Measurements from ENCODE around the gene PKM.

DNA sequence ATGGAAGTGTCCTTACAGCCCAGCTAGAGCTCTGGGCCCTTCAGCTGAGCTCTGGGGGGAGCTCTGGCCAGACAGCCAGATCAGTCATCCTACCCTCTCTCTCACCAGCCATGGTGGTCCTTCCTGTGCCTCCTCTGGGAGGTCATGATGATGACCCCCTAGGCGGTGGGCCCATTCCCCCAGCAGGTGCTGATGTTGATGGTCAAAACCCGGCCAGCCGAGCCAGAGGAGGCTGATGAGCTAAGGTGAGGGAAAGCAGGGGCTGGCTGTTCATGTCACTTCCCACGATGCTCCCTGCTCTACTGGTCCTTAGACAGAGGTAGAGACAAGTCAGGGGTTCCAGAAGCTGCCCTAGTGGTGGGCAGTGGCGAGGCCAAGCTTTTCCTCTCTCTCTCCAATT, 68.4 kb downstream of the PKM start:
- TF ChIP-seq, protein P1, sequence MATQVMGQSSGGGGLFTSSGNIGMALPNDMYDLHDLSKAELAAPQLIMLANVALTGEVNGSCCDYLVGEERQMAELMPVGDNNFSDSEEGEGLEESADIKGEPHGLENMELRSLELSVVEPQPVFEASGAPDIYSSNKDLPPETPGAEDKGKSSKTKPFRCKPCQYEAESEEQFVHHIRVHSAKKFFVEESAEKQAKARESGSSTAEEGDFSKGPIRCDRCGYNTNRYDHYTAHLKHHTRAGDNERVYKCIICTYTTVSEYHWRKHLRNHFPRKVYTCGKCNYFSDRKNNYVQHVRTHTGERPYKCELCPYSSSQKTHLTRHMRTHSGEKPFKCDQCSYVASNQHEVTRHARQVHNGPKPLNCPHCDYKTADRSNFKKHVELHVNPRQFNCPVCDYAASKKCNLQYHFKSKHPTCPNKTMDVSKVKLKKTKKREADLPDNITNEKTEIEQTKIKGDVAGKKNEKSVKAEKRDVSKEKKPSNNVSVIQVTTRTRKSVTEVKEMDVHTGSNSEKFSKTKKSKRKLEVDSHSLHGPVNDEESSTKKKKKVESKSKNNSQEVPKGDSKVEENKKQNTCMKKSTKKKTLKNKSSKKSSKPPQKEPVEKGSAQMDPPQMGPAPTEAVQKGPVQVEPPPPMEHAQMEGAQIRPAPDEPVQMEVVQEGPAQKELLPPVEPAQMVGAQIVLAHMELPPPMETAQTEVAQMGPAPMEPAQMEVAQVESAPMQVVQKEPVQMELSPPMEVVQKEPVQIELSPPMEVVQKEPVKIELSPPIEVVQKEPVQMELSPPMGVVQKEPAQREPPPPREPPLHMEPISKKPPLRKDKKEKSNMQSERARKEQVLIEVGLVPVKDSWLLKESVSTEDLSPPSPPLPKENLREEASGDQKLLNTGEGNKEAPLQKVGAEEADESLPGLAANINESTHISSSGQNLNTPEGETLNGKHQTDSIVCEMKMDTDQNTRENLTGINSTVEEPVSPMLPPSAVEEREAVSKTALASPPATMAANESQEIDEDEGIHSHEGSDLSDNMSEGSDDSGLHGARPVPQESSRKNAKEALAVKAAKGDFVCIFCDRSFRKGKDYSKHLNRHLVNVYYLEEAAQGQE (IDR thresholded peaks at IDR 0.05; ENCODE audit: insufficient replicate concordance, low read depth), result no peak
- TF ChIP-seq POLR2AphosphoS5 (IDR thresholded peaks at IDR 0.05; ENCODE audit: low read depth) (no peak), GABPA (IDR thresholded peaks at IDR 0.05; ENCODE audit: low read depth) (no peak), SPI1 (IDR thresholded peaks at IDR 0.05; ENCODE audit: borderline replicate concordance, low read depth) (no peak)
- TF ChIP-seq, protein P2, sequence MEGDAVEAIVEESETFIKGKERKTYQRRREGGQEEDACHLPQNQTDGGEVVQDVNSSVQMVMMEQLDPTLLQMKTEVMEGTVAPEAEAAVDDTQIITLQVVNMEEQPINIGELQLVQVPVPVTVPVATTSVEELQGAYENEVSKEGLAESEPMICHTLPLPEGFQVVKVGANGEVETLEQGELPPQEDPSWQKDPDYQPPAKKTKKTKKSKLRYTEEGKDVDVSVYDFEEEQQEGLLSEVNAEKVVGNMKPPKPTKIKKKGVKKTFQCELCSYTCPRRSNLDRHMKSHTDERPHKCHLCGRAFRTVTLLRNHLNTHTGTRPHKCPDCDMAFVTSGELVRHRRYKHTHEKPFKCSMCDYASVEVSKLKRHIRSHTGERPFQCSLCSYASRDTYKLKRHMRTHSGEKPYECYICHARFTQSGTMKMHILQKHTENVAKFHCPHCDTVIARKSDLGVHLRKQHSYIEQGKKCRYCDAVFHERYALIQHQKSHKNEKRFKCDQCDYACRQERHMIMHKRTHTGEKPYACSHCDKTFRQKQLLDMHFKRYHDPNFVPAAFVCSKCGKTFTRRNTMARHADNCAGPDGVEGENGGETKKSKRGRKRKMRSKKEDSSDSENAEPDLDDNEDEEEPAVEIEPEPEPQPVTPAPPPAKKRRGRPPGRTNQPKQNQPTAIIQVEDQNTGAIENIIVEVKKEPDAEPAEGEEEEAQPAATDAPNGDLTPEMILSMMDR (IDR thresholded peaks at IDR 0.05; ENCODE audit: insufficient read depth, low read length), result no peak
